Measurements from ENCODE around the gene ZSCAN22.
"Not testable (repeated sequence)": the region's sequence is repeated elsewhere in the genome, so short reads cannot be mapped to it uniquely, and the experiment has no call there.

Gene ZSCAN22

DNA sequence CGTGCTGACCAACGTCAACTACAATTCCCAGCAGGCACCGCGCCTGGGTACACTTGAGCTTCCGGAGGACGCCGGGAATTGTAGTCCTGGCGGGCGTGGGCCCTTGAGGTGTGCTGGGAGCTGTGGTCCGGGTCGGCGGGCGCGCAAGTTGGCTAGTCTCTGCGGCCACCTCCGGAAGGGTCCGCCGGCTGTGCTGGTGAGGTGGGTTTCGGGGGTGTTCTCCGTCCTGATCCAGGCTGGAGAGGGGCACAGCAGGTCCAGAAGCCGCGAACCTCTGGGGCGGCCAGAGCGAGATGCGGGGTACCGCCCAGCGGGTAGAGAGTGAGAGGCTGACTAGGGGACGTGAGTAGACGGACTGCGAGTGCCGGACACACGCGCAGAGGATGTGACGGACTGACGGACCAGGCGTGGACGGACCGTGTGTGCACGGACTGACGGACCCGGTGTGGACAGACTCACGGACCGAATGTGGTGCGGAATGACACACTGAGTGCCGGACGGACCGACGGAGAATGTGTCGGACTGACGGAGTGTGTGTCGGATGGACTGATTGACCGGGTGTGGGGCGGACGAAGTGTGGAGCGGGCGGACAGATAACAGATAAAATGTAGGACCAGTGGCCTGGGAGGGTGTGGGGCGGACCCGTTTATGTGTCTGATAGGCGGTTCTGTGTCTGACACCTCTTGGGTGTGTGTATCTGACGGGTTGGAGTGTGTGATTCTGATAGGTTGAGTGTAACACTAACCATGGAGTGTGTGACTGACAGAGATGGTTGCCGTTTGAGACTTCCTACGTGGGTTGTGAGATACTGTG, at the start of gene ZSCAN22:
Gene ZSCAN22 (plus strand): TSS at position 81 of the 813 bp plus-strand sequence. CDS start 7,809 bp downstream, outside the sequence.
- DNase-seq (ENCODE audit: low spot score), result peak; percentile 97

DNA sequence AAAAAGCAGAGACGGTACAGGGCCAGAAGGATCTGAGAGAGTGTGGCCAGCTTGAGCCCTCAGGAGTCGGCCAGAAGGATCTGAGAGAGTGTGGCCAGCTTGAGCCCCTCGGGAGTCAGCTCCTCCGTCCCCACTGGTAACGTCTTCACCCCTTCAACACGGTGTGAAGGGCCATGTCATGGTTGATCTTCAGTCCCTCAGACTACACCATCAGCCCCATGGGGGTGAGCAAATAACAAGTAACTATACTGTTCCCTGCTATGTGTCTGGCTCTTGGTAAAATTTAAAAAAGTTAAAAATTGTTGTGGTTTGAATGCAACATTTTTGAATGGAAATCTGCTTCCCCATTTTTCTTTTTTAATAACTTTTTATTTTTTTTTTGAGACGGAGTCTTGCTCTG, 49.6 kb upstream of the ZSCAN22 start:
- no peak for DNase-seq (ENCODE audit: low spot score)

DNA sequence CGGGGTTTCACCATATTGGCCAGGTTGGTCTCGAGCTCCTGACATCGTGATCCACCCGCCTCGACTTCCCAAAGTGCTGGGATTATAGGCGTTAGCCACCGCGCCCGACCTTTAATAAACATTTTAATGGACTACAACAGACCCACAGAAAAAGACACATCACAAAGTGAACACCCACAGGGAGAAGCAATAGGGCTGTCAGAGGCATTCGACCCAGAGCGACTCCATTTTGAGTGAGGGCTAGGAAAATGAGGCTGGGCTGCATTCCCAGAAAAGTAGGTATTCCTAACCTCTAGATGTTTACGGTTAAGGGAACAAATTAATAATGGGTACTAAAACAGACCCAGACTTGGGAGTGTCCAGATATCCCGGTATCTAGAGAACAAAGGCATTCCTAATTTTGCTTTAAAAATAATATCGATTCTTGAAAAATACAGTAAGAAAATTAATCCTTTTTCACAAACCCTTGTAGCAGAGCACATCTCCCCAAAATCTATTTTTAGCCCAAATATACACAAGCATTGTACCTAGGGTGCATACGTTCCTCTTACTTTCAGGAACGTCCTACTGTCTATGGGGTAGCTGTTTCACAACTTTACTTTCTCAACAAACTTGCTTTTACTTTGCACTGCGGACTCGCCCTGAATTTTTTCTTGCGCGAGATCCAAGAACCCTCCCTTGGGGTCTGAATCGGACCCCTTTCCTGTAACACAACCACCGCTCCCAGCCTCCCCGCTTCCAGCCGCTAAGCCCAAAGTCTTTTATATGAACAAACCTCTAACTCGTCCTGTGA, 48.9 kb upstream of the ZSCAN22 start:
- DNase-seq (ENCODE audit: low spot score), result no peak

DNA sequence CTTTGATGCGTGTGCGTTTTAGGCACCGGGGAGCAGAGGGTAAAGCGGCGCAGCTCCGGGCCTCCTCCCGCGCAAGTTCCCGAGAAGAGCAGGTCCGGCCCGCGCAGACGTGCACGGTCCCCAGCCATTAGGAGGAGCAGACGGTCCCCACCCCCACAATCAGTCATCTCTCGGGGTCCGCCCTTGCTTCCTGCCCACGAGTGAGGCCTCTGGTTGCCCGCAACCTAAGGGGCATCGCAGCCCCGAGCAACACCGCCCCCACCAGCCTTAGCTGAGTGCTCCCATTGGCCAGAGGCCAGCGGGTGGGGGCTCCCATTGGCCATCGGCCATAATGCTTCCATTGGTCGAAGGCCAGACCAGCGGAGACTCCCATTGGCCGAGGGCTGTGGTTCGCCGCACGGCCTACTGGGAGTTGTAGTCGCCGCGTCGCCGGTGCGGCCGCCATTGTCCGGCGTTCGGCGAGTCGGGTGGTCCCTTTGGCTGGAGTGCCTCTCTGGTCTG, 48.2 kb upstream of the ZSCAN22 start, which contains the start of gene ZNF8:
Gene ZNF8 (plus strand): TSS at position 415 of the 501 bp plus-strand sequence. CDS start 127 bp downstream, outside the sequence.
- DNase-seq (ENCODE audit: low spot score), result peak; percentile 99

DNA sequence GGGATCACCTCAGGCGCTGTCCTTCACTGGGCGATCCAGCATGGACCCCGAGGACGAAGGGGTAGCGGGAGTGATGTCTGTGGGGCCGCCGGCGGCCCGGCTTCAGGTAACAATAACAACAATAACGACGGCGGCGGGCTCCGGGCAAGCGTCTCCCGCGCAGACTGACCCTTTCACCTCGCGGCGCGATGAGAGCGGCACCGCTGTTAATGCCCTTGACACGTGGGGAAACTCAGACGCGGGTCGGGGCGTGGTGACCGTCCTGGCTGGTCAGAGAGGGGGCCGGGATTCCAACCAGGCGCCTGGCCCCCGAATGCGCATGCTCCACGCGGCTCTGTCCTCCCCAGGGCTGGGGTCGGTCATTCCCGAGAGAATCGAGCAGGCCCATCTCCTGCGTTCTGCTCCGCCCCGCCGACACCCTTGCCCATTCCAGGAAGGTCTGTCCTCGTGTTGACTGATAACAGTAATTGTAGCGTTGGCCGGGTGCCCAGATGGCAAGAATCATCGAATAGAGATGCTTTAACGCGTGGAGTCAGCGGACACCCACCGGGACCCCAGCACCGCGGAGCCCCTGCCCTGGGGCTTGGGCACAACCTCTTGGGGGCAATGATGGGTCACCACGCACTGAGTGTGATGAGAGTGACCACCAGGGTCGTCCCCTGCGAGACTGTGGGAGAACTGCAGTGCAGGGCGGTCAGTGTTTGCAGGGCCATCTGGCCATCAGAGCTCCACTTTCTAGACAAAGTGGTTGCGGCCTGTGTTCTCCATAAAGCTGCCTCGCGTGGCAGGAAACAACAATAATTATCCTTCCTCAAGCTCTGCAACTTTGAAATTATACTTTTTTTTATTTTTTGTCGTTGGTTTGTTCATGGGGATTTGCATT, 47.5 kb upstream of the ZSCAN22 start:
- DNase-seq (ENCODE audit: low spot score), result peak; percentile 34

DNA sequence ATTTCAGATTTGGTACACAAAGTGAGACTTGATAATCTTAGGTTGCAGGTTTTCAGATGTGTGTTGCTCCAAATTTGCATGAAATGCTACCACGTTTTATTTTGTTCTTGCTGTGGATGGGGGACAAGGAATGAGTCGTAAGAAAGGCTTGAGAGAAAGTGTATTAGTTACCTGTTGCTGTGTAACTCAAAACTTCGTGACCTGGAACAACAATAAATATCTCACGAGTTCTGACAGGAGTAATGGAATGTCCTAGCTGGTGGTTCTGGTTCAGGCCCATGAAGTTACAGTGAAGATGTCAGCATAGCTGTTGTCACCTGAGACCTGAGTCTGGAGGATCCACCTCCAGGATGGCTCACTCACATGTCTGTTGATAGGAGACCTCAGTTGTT, 46.9 kb upstream of the ZSCAN22 start:
- DNase-seq (ENCODE audit: low spot score), result no peak

DNA sequence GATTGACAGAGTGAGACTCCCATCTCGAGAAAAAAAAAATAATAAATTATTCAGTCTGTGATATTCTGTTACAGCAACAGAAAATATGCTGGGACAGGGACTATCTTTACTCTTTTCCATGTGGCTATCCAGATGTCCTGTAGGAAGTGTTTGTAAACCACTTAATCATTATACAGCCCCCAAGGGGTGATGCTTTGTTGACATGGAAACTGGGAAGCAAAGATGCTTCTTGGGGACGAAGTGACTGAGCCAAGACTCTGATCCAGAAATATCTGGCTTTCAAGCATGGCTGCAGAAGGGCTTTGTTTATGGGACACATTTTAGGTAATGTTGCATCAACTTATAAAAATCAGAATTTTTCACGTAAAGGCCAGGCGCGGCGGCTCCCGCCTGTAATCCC, 42.6 kb upstream of the ZSCAN22 start:
- DNase-seq (ENCODE audit: low spot score), result no peak

DNA sequence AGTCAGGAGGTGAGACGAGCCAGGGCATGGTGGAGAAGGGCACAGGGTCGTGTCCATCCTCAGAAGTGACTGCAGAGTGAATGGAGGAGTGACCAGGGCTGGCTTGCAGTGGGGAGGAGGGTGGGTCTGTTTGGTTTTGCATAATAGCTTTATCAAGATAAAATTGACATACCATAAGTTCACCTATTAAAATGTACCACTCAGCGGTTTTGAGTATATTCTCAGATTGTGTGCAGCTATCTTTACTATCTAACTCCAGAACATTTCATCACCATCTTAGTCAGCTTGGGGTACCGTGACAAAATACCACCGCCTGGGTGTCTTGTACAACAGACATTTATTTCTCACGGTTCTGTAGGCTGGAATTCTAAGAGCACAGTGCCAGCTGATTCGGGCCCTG, 34.9 kb upstream of the ZSCAN22 start:
- DNase-seq (ENCODE audit: low spot score), result no peak

DNA sequence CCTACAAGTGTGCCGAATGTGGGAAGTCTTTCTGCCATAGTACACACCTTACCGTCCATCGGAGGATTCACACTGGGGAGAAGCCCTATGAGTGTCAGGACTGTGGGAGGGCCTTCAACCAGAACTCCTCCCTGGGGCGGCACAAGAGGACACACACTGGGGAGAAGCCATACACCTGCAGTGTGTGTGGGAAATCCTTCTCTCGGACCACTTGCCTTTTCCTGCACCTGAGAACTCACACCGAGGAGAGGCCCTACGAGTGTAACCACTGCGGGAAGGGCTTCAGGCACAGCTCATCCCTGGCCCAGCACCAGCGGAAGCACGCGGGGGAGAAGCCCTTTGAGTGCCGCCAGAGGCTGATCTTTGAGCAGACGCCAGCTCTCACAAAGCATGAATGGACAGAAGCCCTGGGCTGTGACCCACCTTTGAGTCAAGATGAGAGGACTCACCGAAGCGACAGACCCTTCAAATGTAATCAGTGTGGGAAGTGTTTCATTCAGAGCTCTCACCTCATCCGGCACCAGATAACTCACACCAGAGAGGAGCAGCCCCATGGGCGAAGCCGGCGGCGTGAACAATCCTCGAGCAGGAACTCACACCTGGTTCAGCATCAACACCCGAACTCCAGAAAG, 31.9 kb upstream of the ZSCAN22 start:
- no peak for DNase-seq (ENCODE audit: low spot score)

DNA sequence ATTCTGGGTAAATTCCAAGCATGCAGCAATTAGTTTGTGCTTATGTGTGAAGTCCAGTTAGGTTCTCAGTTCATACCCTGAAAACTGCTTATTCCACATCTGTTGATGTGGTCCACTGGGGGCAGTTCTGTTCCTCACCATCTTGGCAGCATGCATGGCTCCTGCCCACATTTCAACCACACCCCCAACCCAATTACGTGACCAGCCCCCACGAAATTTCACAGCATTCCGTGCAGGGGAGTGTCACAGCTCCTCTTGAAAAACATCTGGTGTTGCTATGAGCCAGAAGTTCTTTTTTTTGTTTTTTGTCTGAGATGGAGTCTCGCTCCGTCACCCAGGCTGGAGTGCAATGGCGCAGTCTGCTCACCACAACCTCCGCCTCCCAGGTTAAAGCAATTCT, 30.7 kb upstream of the ZSCAN22 start:
- DNase-seq (ENCODE audit: low spot score), result no peak

DNA sequence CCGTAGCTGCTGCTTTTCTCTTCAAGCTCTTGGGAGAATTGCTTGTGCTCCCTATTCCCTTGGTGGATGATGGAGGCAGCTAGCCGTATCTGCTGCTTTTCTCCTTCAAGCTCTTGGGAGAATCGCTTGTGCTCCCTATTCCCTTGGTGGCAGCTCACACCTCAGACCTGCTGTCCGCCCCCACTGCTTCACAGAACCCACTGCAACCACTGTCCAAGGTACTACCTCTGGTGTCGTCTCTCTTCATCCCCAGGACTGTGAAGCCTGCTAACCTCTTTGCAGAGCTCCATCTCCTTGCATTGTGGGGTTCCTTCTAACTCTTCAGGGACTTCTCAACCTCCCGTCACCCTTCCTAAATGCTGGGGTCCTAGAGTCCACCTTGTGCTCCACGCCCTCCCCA, 26.2 kb upstream of the ZSCAN22 start:
- no peak for DNase-seq (ENCODE audit: low spot score)

DNA sequence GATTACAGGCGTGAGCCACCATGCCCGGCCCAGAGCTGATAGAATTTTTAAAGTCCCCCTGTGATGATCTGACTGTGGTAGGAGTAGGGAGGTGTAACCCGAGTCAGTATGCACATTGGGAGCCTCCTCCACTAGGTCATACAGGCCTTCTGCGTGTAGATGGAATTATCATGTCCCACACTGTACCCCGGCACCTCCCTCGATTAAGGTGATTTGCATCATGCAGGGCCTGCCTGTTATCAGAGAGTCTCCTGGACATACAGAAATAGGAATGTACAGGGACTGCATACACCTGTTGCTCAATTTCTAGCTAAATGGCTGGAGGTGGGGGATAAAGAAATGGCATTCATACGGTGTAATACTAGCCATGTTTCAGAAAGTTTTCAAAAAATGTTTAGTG, 22.5 kb upstream of the ZSCAN22 start:
- DNase-seq (ENCODE audit: low spot score), result no peak

DNA sequence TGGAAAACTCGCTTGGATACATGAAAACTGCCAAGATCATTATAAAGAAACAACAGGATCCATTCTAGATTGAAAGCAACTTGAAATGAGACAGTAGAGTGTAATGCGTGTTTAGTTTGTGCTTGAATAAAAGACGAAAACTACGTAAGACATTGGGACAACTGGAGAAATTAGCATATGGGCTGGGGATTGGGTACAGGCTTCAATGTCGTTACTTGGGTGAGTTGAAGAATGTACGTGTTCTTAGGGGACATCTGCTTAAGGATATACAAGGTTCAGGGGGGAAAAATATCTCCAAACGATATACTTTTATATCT, 22.1 kb upstream of the ZSCAN22 start:
- DNase-seq (ENCODE audit: low spot score), result no peak

DNA sequence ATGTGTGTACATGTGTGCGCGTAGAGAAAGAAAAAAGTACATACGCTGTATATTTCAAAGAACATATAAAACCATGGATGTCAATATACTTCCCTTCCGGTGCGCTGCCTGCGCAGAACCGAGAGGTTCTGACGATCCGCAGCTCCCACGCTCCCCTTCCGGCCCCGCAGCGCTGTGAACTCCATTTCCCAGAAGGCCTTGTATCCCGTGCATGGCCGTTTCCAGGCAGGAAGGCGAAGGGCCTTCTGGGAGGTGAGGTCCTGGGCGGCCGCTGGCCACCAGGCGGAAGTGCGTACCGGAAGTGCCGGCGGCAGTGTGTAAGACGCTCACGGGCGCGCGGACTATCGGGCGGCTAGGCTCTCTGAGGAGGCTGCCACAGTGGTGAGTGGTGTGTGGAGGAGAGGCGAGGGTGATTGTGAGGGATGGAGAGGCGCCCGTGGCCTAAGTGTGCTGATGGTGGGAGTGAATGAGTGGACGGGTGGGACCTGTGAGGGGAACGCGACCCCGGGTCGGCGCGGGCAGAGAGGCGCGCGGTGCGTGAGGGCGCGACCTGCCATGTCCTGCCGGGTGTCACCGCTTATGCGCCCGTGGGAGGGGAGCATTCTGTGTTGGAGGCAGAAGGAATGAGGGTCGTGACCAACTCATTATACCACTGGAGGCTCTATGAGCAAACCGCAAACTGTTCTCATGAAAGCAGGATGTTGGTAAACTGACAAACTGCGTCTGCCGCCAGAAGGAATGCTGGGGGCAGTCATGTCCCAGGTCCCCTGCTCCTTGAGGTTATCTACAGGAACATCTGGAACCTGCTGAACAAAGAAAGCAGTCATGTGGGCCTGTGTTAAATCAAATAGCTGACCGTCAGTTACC, 21.5 kb upstream of the ZSCAN22 start, which contains the start of gene ERVK3-1:
Gene ERVK3-1 (plus strand): TSS at position 313 of the 867 bp plus-strand sequence. CDS start 6,792 bp downstream, outside the sequence.
- DNase-seq (ENCODE audit: low spot score), result peak; percentile 98

DNA sequence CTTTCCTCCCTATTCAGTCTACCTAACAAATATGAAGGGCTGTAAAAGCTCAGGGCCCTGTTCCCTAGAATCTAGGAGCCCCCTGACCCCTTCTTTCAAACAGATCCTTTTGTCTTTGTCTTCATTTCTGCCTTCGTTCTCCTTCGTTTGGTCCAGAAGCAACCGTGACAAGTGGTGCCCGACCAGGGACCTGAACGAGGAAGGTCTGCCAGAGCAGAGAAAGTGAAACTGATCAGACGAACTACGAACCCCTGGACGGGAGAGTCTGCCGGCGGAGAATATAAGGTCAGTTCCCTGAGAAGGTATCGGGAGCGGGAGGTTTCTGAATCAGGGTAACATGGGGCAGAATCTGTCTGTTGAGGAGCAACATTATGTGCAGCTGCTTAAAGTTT, 20.9 kb upstream of the ZSCAN22 start:
- DNase-seq (ENCODE audit: low spot score), result peak; percentile 19

DNA sequence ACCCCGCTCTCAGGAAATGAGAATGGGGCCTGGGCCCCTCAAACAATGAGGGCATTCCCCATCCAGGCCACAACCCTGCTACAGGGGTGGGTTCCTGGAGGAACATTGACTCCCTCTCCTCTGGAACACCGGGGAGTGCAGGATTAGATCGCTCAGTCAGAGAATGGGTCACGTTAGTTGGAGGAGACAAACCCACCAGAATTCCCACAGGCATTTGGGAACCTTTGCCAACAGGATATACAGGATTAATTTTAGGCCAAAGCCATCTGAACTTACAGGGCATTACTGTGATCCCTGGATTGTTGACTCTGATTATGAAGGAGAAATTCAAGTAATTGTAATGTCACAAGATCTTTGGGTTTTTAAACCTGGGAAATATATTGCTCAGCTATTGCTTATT, 19.1 kb upstream of the ZSCAN22 start:
- DNase-seq (ENCODE audit: low spot score), result no peak

DNA sequence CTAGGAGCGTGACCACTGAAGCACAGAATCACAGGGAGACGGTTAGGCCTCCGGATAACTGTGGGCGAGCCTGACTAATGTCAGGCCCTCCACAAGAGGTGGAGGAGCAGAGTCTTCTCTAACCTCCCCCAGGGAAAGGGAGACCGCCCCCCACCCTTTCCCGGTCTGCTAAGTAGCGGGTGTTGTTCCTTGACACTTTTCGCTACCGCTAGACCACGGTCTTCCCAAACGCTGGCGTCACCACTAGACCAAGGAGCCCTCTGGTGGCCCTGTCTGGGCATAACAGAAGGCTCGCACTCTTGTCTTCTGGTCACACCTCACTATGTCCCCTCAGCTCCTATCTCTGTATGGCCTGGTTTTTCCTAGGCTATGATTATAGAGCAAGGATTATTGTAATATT, 16.1 kb upstream of the ZSCAN22 start:
- not testable (repeated sequence) for DNase-seq (ENCODE audit: low spot score)

DNA sequence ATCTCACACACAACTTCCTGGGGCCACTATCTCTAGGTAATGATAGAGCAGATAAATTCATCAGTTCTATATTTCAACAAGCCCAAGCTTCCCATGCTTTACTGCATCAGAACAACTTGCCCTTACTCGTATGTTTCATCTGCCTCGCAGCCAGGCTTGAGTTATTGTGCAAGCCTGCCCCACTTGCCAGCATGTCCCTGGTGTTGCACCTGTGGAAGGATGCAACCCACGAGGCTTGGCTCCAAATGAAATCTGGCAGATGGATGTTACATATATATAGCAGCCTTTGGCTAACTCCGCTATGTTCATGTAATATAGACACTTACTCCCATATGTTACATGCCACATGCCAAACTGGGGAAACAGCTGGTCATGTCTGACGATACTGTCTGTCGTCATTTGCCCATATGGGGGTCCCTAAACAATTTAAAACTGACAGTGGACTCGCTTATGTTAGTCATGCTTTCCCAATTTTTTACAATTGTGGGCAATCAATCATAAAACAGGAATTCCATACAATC, 15.4 kb upstream of the ZSCAN22 start:
- no peak for DNase-seq (ENCODE audit: low spot score)

DNA sequence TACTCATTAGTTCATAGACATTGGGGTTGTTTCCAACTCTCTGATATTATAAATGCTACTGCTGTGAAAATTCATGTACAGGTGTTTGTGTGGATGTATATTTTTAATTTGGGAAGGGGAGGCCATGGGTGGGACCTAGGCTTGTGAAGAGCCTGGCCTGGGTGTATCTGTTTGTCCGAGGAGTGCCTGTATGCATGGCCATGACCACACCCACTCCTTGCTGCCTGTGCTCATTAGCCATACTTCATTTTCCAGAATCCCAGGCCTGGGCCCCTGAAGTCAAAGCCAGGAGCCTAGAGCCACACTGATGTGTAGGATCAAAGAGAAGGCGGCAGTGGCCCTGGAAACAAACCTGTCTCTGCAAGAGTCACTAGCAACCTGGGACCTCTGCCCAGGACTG, 11.2 kb upstream of the ZSCAN22 start:
- no peak for DNase-seq (ENCODE audit: low spot score)

DNA sequence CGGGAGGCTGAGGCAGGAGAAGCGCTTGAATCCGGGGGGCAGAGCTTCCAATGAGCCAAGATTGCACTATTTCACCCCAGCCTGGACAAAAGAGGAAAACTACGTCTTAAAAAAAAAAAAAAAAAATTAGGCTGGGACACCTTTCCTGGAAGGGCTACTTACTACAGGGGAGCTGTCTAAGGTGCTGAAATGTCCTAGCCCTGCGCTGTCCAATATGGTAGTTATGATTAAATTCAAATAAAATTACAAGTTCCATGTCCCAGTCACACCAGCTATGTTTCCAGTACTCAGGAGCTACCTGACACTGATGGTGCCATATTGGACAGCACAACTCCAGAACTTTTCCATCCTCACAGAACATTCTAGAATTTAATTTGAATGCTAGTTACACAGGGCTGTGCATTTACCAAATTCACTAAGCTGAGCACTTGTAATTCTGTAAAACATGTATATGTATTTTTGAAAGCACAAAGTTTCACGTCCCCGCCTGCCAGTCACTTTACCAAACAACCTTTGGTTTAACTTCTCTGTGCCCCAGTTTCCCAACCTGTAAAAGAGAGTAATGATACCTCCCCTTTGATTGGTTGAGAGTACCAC, 9.2 kb upstream of the ZSCAN22 start:
- no peak for DNase-seq (ENCODE audit: low spot score)
